Psoas muscle (tissue), 8 donors: Measurements from ENCODE around the gene SCAPER. TPM values are rescaled to one million over a fixed set of nuclear protein-coding genes. Genes with fewer than 3 reads are reported as not detected.
A peak's percentile ranks its signal among the peaks of the same experiment; 100 is the strongest.

Source experiments
- ATAC-seq, 4 donors: fragments of 200-7000 bp; cut with Tn5 transposase; one replicate each; pipeline ENCODE4 v1.9.1; 2020; ENCODE audit warnings: moderate library complexity in 3 of 4, mild to moderate bottlenecking in 2 of 4
- DNase-seq, 2 donors: peaks; one replicate each; pipeline ENCODE4 v3.0.0-alpha.2; 2020
- H3K27ac ChIP-seq: fragments of 200-600 bp; one replicate; pipeline ENCODE4 v1.8.0; 2022
- H3K27me3 ChIP-seq, 3 donors: fragments of 200-600 bp in 1 of 3; one replicate each; pipeline versions ENCODE4 v1.6.1 to v1.8.0; 2013 to 2022; ENCODE audit warnings: low read length in 2 of 3, mild to moderate bottlenecking in 2 of 3, moderate library complexity in 1 of 3; ENCODE audit not compliant: insufficient read depth in 3 of 3
- H3K36me3 ChIP-seq, 2 donors: fragments of 200-600 bp in 1 of 2; one replicate each; pipeline versions ENCODE4 v1.6.1 to v1.8.0; 2013 to 2022; ENCODE audit warnings: low read depth in 1 of 2, mild to moderate bottlenecking in 1 of 2, moderate library complexity in 1 of 2; ENCODE audit not compliant: insufficient read depth in 1 of 2
- H3K4me1 ChIP-seq: fragments of 200-600 bp; one replicate; pipeline ENCODE4 v1.8.0; 2022
- H3K4me3 ChIP-seq: fragments of 200-600 bp; one replicate; pipeline ENCODE4 v1.8.0; 2022; ENCODE audit warnings: mild to moderate bottlenecking
- H3K9me3 ChIP-seq: fragments of 200-600 bp; one replicate; pipeline ENCODE4 v1.8.0; 2022
- WGBS, 3 donors: extraction: QIAGEN DNeasy Blood & Tissue Kit; methylation state at CpG; one replicate each; pipeline versions ENCODE4 v1.1.6 to v1.1.7; 2013; 5-methylcytosine and 5-hydroxymethylcytosine counted together
- intact Hi-C, 2 donors: fragments of 100-400 bp; cut with DNase I; formaldehyde crosslinking; loops; one replicate each; pipeline versions ENCODE4 v1.11.0 to v1.14.2; 2022
- polyA plus RNA-seq, 3 donors: library from polyadenylated mRNA; stranded (reverse); fragments of 200-250 nt; gene quantifications; one replicate each; pipeline ENCODE4 v1.2.3, GENCODE V29; 2013
- total RNA-seq, 4 donors: library from RNA; stranded (reverse); fragmentation: NEBNext Ultra II Directional in 2 of 4; extraction: Animal tissue kit (Norgen Biotek cat#: 25700) in 2 of 4; gene quantifications; one replicate each; pipeline versions ENCODE4 v1.2.1 to v1.2.4, GENCODE V29; 2021 to 2023
- TF ChIP-seq, protein P1 (sequence below): fragments of 200-600 bp; IDR thresholded peaks from one replicate; pipeline ENCODE4 v1.8.0; 2022; ENCODE audit warnings: antibody characterized with exemption
- donor health status: healthy with polysubstance abuse.
- donor health status: DM: no; HTN: no; CAD: no; lungs with moderate emphysema.
- donor health status: Bipolar disorder and iron deficiency.
- donor health status: healthy.
- donor health status: DM: yes; HTN: yes; CAD: no.
- donor health status: DM: no; HTN: no; CAD: no.
- donor health status: DM: no; HTN: no; CAD: no.
- donor health status: DM: yes; HTN: yes; CAD: no.

SCAPER gene
- total and polyA plus RNA-seq, 7 donors = 4.1 to 28.7 (median 20.0) TPM

- H3K27me3 ChIP-seq = peaks cover 5 to 53% (median 24%) of the 10 kb centered on the region in 3 donors
Observed at GRCh38 chr15:76349301-76350070, 555.7 kb downstream of the SCAPER start.

DNA sequence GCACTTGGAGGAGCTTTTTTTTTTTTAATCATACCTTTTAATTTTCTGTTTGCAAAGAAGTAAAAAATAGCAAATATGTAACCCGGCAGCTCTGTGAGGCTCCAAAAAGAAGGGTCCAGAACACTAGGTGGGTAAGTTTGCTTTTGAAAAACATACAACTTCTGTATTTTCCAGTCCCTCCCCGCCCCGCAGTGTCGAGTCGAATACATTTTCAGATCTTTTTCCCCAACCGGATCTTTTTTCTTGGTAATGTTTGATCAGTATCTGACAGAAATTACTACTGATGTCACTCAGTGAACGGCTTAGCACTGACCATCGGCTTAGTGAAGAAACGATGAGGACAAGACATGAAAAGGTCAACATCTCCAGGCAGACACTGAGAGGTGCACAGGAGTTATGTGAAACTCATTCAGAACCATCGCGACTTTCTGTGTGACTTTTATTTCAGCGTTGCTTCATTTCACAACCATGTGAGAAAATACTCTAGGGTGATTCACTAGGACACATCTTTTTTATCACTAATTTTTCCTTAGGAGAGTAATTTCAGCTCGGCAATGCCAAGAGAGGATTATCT, 557.6 kb downstream of the SCAPER start:
- H3K36me3 ChIP-seq = no peaks in the 10 kb centered on the region
- no peak overlapping the region for H3K27ac ChIP-seq
- H3K4me1 ChIP-seq = peaks cover 13% of the 10 kb centered on the region
- H3K9me3 ChIP-seq = no peaks in the 10 kb centered on the region
- H3K27me3 ChIP-seq = peaks cover 5 to 72% (median 35%) of the 10 kb centered on the region in 3 donors
- no peak overlapping the region for H3K4me3 ChIP-seq
- DNase-seq (no peak), ATAC-seq (no peak)
- WGBS, 3 donors = 90 to 93% (median 93%) methylated on average over 13 of the region's 13 CpGs
- intact Hi-C loops = no loop called here
- TF ChIP-seq, protein P1, sequence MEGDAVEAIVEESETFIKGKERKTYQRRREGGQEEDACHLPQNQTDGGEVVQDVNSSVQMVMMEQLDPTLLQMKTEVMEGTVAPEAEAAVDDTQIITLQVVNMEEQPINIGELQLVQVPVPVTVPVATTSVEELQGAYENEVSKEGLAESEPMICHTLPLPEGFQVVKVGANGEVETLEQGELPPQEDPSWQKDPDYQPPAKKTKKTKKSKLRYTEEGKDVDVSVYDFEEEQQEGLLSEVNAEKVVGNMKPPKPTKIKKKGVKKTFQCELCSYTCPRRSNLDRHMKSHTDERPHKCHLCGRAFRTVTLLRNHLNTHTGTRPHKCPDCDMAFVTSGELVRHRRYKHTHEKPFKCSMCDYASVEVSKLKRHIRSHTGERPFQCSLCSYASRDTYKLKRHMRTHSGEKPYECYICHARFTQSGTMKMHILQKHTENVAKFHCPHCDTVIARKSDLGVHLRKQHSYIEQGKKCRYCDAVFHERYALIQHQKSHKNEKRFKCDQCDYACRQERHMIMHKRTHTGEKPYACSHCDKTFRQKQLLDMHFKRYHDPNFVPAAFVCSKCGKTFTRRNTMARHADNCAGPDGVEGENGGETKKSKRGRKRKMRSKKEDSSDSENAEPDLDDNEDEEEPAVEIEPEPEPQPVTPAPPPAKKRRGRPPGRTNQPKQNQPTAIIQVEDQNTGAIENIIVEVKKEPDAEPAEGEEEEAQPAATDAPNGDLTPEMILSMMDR = no peak

More at GRCh38 chr15:76349301-76350070, 555.7 kb downstream of the SCAPER start:
- TF ChIP-seq, protein P1 = no peak
- H3K27ac ChIP-seq = no peak overlapping the region
- H3K4me1 ChIP-seq = peaks cover 7% of the 10 kb centered on the region
- 95 to 100% (median 98%) methylated on average over 1 of the region's 1 CpG for WGBS, 3 donors
- no peaks in the 10 kb centered on the region for H3K9me3 ChIP-seq
- intact Hi-C loops = no loop called here
- DNase-seq (no peak), ATAC-seq (no peak)
- peaks cover 0 to 3% of the 10 kb centered on the region in 2 donors for H3K36me3 ChIP-seq
- no peak overlapping the region for H3K4me3 ChIP-seq

DNA sequence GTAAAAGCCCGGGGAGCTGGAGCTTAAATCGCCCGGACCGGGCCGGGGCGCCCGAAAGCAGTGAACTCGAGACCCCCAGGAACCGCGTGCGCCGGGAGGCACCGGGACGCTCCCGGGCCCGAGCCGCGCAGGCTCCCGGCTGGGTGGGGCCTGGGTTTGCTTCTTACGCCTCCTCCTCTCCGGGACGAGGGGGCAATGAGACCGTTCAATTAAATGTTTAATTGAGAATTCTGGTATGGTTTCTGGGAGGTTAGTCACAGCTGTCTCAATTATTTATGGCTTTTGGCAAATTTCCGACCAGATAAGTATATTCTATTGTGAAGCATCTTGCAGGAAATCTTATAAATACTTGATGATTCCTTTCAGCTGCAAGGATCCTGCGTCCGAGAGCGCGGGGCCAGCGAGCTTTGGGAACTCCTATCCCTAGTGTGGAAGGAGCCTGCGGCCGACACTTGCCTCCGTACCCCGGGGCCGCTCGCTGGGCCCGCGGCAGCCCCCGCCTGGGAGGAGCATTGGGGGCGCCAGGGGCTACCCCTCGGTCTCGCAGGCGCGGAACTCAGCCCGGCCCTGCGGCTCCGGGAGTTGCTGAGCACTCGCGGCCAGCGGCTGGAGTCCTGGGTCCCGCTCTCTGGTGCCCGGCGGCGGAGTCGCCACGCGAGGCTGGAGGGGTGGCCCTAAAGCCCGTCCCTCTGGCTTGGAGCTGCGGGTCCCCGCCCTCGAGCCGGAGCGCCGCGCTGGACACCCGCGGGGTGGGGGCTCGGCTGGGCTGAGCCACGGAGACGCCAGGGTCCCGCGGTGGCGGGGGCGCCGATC, 558.3 kb downstream of the SCAPER start:
- WGBS, 3 donors = 13 to 24% (median 20%) methylated on average over 67 to 74 of the region's 74 CpGs
- intact Hi-C loops = no loop called here
- H3K36me3 ChIP-seq = no peaks in the 10 kb centered on the region
- ATAC-seq (peak in 3 of 4 donors; percentile 12 to 28 (median 18)), DNase-seq (no peak)
- H3K27me3 ChIP-seq = peaks cover 5 to 79% (median 40%) of the 10 kb centered on the region in 3 donors
- H3K27ac ChIP-seq = no peak overlapping the region
- H3K4me3 ChIP-seq = peak overlapping the region; percentile 60
- peaks cover 18% of the 10 kb centered on the region for H3K4me1 ChIP-seq
- no peaks in the 10 kb centered on the region for H3K9me3 ChIP-seq
- TF ChIP-seq, protein P1 = no peak

DNA sequence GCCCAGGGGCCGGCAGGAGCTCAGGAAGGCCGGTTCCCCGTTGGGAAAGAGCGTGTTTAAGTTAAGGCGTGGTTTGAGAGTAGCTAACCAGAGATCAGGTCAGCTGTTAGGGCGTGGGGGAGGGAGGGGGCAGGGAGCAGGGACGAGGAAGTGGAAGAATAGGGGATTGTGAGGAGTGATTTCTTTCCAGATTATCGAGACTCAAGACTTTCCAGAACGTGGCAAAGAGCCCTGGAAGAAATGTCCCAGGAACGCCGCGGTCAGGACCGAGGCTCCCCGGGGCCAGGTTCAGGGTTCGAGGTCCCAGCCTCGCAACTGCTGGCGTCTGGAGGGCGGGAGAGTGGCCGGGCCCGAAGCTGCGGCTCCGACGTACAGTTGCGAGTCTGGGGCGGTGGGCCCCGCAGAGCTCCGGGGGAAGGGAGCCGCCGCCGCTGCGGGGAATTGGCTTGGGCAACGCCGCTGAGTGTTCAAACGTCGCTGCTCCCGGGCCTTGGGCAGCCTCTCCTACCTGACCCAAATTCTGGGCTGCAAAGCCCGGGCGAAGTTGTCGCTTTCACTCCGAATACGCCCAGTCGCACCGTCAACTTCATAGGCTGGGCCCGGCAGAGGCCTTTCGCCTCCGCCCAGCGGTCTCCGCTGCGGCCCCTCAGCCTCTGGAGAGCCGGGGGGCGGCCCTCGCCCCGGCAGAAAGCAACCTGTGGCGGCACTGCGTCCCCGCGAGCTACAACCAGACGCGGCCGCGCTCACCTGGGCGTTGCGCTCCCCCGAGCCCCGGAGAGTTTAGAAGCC, 559.1 kb downstream of the SCAPER start:
- Histone ChIP-seq H3K27ac (no peak overlapping the region), H3K9me3 (no peaks in the 10 kb centered on the region), H3K4me3 (peak overlapping the region; percentile 60), H3K27me3 (peaks cover 5 to 87% (median 44%) of the 10 kb centered on the region in 3 donors), H3K4me1 (peaks cover 26% of the 10 kb centered on the region), H3K36me3 (no peaks in the 10 kb centered on the region)
- DNase-seq (no peak), ATAC-seq (peak in 2 of 4 donors; percentile 19 to 31)
- TF ChIP-seq, protein P1 = no peak
- WGBS, 3 donors = 7 to 18% (median 16%) methylated on average over 56 to 65 of the region's 65 CpGs
- intact Hi-C loops = no loop called here
